Measurements from ENCODE around the gene ARX.

Gene ARX

DNA sequence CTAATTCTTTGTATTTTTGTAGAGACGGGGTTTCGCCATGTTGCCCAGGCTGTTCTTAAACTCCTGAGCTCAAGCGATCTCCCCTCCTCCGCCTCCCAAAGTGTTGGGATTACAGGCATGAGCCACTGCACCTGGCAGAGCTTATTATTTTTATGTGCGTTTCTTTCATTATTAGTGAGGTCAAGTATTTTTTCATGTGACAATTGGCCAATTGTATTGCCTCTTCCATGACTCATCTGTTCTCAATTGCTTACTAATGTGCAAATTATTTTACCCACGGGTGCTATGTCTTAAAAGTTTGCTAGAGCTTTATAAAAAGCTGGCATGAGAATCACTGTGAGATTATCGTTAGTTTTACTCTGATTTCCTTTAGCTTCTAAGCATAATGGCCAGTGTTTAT, 13.0 kb upstream of the ARX start:
- FAIRE-seq = no peak
- TF ChIP-seq POU2F2 (IDR thresholded peaks at IDR 0.05; ENCODE audit: low read depth, low read length) (no peak), POLR2AphosphoS5 (IDR thresholded peaks at IDR 0.05; ENCODE audit: low read depth, low read length) (no peak), SPI1 (IDR thresholded peaks at IDR 0.05; ENCODE audit: low read depth, low read length) (no peak)
- no peak for DNase-seq (ENCODE audit: insufficient read length, low spot score)

- FAIRE-seq (no peak), DNase-seq (ENCODE audit: insufficient read length, low spot score) (no peak)
- TF ChIP-seq TAF1 (IDR thresholded peaks at IDR 0.05; ENCODE audit: low read depth, low read length) (no peak), PAX5 (IDR thresholded peaks at IDR 0.05; ENCODE audit: insufficient read depth, low read length, severe bottlenecking) (no peak), POLR2AphosphoS5 (IDR thresholded peaks at IDR 0.05; ENCODE audit: low read depth, low read length) (no peak), POU2F2 (IDR thresholded peaks at IDR 0.05; ENCODE audit: low read depth, low read length) (no peak), POLR2A (IDR thresholded peaks at IDR 0.05; ENCODE audit: low read depth, low read length) (no peak), SPI1 (IDR thresholded peaks at IDR 0.05; ENCODE audit: low read depth, low read length) (no peak)
These were observed 10.8 kb upstream of the ARX start for GRCh38 chrX:25026576-25026975.

DNA sequence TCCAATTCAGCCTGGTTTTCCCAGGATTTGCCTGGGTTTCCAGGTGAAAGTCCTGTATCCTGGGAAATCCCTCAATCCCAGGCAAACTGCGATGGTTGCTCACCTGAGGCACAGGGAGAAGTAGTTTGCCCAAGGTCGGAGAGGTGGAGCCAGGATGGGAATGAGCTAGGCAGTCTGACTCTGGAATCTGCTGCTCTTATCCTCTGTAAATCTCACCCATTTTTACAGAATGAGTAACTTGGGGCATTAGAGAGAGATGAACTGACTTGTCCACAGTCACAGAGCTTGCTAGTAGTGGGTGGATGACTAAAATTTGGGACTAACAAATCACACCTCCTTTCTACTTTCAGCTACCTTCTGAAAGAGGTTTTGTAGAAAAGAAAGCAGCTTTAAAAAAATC, 9.8 kb upstream of the ARX start:
- no peak for FAIRE-seq
- TF ChIP-seq POU2F2 (IDR thresholded peaks at IDR 0.05; ENCODE audit: low read depth, low read length) (no peak), SPI1 (IDR thresholded peaks at IDR 0.05; ENCODE audit: low read depth, low read length) (no peak), PAX5 (IDR thresholded peaks at IDR 0.05; ENCODE audit: insufficient read depth, low read length, severe bottlenecking) (no peak), POLR2A (IDR thresholded peaks at IDR 0.05; ENCODE audit: low read depth, low read length) (no peak), POLR2AphosphoS5 (IDR thresholded peaks at IDR 0.05; ENCODE audit: low read depth, low read length) (no peak), TAF1 (IDR thresholded peaks at IDR 0.05; ENCODE audit: low read depth, low read length) (no peak)
- DNase-seq (ENCODE audit: insufficient read length, low spot score) = no peak

DNA sequence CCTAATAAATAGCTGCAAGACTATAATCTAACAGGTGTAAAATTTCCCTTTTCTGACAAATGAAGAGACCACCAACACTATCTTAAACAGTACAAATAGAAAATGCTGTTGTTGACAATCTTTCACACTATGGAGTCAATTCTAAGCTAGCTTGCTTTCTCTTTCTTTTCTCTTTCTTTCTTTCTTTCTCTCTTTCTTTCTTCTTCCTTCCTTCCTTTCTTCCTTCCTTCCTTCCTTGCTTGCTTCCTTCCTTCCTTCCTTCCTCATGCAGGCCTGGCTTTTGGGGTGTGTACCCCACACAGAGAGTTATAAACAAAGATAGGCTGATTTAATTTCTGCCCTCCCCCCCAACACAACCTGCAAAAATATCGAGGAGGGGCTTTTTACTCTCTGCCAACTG, 8.1 kb upstream of the ARX start:
- DNase-seq (ENCODE audit: insufficient read length, low spot score) = no peak
- TF ChIP-seq SPI1 (IDR thresholded peaks at IDR 0.05; ENCODE audit: low read depth, low read length) = no peak
- TF ChIP-seq POLR2A (IDR thresholded peaks at IDR 0.05; ENCODE audit: low read depth, low read length) = no peak
- TF ChIP-seq PAX5 (IDR thresholded peaks at IDR 0.05; ENCODE audit: insufficient read depth, low read length, severe bottlenecking) = no peak
- no peak for TF ChIP-seq POLR2AphosphoS5 (IDR thresholded peaks at IDR 0.05; ENCODE audit: low read depth, low read length)
- no peak for TF ChIP-seq POU2F2 (IDR thresholded peaks at IDR 0.05; ENCODE audit: low read depth, low read length)
- no peak for FAIRE-seq

- no peak for DNase-seq (ENCODE audit: insufficient read length, low spot score)
- no peak for TF ChIP-seq TAF1 (IDR thresholded peaks at IDR 0.05; ENCODE audit: low read depth, low read length)
- no peak for TF ChIP-seq POLR2A (IDR thresholded peaks at IDR 0.05; ENCODE audit: low read depth, low read length)
- no peak for TF ChIP-seq SPI1 (IDR thresholded peaks at IDR 0.05; ENCODE audit: low read depth, low read length)
- no peak for TF ChIP-seq PAX5 (IDR thresholded peaks at IDR 0.05; ENCODE audit: insufficient read depth, low read length, severe bottlenecking)
- TF ChIP-seq POU2F2 (IDR thresholded peaks at IDR 0.05; ENCODE audit: low read depth, low read length) = no peak
- no peak for TF ChIP-seq POLR2AphosphoS5 (IDR thresholded peaks at IDR 0.05; ENCODE audit: low read depth, low read length)
- FAIRE-seq = no peak
These were observed 6.9 kb upstream of the ARX start for GRCh38 chrX:25022499-25023325.

- no peak for FAIRE-seq
- no peak for DNase-seq (ENCODE audit: insufficient read length, low spot score)
- TF ChIP-seq TAF1 (IDR thresholded peaks at IDR 0.05; ENCODE audit: low read depth, low read length) = no peak
- no peak for TF ChIP-seq SPI1 (IDR thresholded peaks at IDR 0.05; ENCODE audit: low read depth, low read length)
- TF ChIP-seq POU2F2 (IDR thresholded peaks at IDR 0.05; ENCODE audit: low read depth, low read length) = no peak
- no peak for TF ChIP-seq POLR2A (IDR thresholded peaks at IDR 0.05; ENCODE audit: low read depth, low read length)
- no peak for TF ChIP-seq POLR2AphosphoS5 (IDR thresholded peaks at IDR 0.05; ENCODE audit: low read depth, low read length)
- TF ChIP-seq PAX5 (IDR thresholded peaks at IDR 0.05; ENCODE audit: insufficient read depth, low read length, severe bottlenecking) = no peak
These were observed 5.2 kb upstream of the ARX start for GRCh38 chrX:25020905-25021449.

GRCh38 chrX:25020391-25020904, 4.7 kb upstream of the ARX start:
- no peak for DNase-seq (ENCODE audit: insufficient read length, low spot score)
- FAIRE-seq = no peak
- TF ChIP-seq POLR2A (IDR thresholded peaks at IDR 0.05; ENCODE audit: low read depth, low read length) (no peak), POLR2AphosphoS5 (IDR thresholded peaks at IDR 0.05; ENCODE audit: low read depth, low read length) (no peak), PAX5 (IDR thresholded peaks at IDR 0.05; ENCODE audit: insufficient read depth, low read length, severe bottlenecking) (no peak), POU2F2 (IDR thresholded peaks at IDR 0.05; ENCODE audit: low read depth, low read length) (no peak), TAF1 (IDR thresholded peaks at IDR 0.05; ENCODE audit: low read depth, low read length) (no peak), SPI1 (IDR thresholded peaks at IDR 0.05; ENCODE audit: low read depth, low read length) (no peak)

GRCh38 chrX:25019707-25020390, 4.1 kb upstream of the ARX start:
- DNase-seq (ENCODE audit: insufficient read length, low spot score) (no peak), FAIRE-seq (no peak)
- TF ChIP-seq POLR2A (IDR thresholded peaks at IDR 0.05; ENCODE audit: low read depth, low read length) = no peak
- TF ChIP-seq POLR2AphosphoS5 (IDR thresholded peaks at IDR 0.05; ENCODE audit: low read depth, low read length) = no peak
- no peak for TF ChIP-seq POU2F2 (IDR thresholded peaks at IDR 0.05; ENCODE audit: low read depth, low read length)
- no peak for TF ChIP-seq TAF1 (IDR thresholded peaks at IDR 0.05; ENCODE audit: low read depth, low read length)
- no peak for TF ChIP-seq PAX5 (IDR thresholded peaks at IDR 0.05; ENCODE audit: insufficient read depth, low read length, severe bottlenecking)
- no peak for TF ChIP-seq SPI1 (IDR thresholded peaks at IDR 0.05; ENCODE audit: low read depth, low read length)

DNA sequence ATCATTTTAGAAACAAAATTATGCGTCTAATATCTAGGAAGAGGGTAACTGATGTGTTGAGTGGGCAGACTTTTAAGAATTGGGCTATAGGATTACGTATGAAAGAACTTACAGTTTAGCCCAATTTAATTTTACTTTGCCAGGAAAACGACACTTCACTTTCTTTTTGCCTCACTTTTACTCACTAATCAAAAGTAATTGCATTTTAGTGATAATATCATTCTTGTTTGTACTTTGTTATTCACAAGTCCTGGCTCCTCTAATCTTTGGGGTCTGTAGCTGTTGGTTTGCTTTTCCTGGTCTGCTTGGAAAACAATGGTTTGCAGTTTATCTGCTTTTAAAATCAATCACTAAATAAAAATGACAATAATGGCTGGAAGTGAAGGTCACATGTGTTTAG, 2.9 kb upstream of the ARX start:
- FAIRE-seq (no peak), DNase-seq (ENCODE audit: insufficient read length, low spot score) (no peak)
- TF ChIP-seq POLR2AphosphoS5 (IDR thresholded peaks at IDR 0.05; ENCODE audit: low read depth, low read length) (no peak), SPI1 (IDR thresholded peaks at IDR 0.05; ENCODE audit: low read depth, low read length) (no peak), TAF1 (IDR thresholded peaks at IDR 0.05; ENCODE audit: low read depth, low read length) (no peak), POU2F2 (IDR thresholded peaks at IDR 0.05; ENCODE audit: low read depth, low read length) (no peak), PAX5 (IDR thresholded peaks at IDR 0.05; ENCODE audit: insufficient read depth, low read length, severe bottlenecking) (no peak), POLR2A (IDR thresholded peaks at IDR 0.05; ENCODE audit: low read depth, low read length) (no peak)
